Fibroblast of peridontal ligament (primary cell): ENCODE data around the gene ARHGDIG.
"Not testable (repeated sequence)": the region's sequence is repeated elsewhere in the genome, so short reads cannot be mapped to it uniquely, and the experiment has no call there.

Experiments used
- DNase-seq: peaks from one replicate; pipeline ENCODE4 v3.0.0-alpha.2; 2010; ENCODE audit errors: extremely low read depth

Gene ARHGDIG

GRCh38 chr16:280552-280951, at the start of gene ARHGDIG:
ARHGDIG (plus strand) TSS chr16:280591; CDS start chr16:280681, 90 bp downstream.
- DNase-seq: no peak

GRCh38 chr16:230949-231348, 49.4 kb upstream of the ARHGDIG start:
- no peak for DNase-seq

GRCh38 chr16:234468-235305, 45.7 kb upstream of the ARHGDIG start, which contains the start of gene FAM234A:
FAM234A (plus strand) TSS chr16:234821; CDS start chr16:254414, 19,593 bp downstream.
- peak; percentile 79 for DNase-seq

GRCh38 chr16:239948-240277, 40.5 kb upstream of the ARHGDIG start:
- DNase-seq: peak; percentile 5

- DNase-seq: no peak
Measured at GRCh38 chr16:240559-240958, 39.8 kb upstream of the ARHGDIG start.

DNA sequence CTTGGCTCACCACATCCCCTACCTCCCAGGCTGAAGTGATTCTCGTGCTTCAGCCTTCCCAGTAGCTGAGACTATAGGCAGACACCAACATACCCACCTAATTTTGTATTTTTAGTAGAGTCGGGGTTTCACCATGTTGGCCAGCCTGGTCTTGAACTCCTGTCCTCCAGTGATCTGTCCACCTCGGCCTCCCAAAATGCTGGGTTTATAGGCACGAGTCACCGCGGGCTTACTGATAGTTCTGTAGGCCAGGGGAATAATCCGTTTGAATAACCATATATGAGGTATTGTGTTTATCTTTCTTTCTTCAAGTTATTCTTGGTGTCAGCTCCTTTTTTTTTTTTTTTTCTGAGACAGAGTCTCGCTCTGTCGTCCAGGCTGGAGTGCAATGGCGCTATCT, 38.1 kb upstream of the ARHGDIG start:
- DNase-seq: no peak

- no peak for DNase-seq
Measured at GRCh38 chr16:243348-243747, 37.0 kb upstream of the ARHGDIG start.

DNA sequence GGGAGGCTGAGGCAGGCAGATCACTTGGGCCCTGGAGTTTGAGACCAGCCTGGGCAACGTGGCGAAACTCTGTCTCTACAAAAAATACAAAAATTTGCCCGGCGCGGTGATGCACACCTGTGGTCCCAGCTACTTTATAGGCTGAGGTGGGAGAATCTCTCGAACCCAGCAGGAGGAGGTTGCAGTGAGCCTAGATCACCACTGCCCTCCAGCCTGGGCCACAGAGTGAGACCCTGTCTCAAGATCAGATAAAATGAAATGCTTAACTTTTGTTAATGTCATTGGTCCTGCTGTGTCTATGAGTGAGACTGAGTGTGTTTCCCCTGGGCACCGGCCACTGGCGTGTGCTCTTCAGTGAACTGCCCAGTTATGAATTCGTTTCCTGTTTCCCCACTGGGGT, 35.3 kb upstream of the ARHGDIG start:
- no peak for DNase-seq

DNA sequence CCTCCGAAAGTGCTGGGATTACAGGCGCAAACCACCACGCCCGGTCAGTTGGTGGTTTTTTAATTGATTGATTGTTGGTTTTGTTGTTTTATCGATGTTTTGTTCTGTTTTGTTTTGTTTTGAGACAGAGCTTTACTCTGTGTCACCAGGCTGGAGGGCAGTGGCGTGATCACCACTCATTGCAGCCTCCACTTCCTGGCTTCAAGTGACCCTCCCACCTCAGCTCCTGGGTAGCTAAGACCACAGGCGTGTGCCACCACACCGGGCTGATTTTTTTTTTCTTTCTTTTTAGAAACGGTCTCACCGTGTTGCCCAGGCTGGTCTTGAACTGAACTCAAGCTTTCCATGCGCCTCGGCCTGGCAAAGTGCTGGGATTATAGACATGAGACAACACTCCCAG, 33.4 kb upstream of the ARHGDIG start:
- DNase-seq: no peak

GRCh38 chr16:249431-249830, 31.0 kb upstream of the ARHGDIG start:
- no peak for DNase-seq

DNA sequence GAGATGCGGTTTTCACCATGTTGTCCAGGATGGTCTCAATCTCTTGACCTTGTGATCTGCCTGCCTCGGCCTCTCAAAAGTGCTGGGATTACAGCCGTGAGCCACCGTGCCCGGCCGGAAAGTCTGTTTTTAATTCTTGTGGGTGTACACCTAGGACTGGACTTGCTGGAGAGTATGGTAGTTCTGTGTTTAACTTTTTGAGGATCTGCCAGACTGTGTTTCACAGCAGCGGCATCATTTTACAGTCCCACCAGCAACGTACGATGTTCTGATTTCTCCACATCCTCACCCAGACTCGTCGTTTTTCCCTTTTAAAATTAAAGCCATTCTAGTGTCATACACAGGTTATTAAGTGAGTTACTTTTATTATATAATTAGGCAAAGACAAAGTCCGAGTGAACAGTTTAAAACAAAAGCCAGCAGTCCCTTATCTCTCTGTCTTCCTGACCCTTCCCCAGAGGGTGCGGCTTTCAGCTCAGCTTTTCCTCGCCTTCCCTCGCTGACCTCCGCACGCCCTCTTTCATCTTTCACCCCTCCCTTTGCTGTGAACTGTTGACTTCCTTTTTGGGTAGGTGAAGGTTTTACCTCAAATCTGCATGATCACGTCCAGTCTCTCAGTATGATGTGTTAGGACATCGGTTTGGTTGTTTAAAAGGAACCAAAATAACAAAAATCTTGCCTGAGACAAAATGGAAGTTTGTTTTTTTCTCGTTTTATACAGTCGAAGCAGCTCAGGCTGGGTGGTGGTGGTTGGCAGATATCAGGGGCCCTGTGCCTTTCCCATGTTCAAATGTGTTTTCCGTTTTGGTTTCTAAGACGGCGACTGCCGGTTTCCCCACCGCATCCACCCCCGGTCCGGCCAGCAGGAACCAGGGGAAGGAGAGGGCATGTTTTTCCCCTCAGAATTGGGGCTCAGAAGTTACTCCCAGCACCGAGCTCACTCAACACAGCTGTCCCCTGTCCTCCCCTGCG, 27.7 kb upstream of the ARHGDIG start:
- no peak for DNase-seq

GRCh38 chr16:253833-254232, 26.6 kb upstream of the ARHGDIG start:
- DNase-seq: no peak

GRCh38 chr16:254461-254860, 25.9 kb upstream of the ARHGDIG start:
- DNase-seq: no peak

- no peak for DNase-seq
Measured at GRCh38 chr16:255183-255582, 25.2 kb upstream of the ARHGDIG start.

DNA sequence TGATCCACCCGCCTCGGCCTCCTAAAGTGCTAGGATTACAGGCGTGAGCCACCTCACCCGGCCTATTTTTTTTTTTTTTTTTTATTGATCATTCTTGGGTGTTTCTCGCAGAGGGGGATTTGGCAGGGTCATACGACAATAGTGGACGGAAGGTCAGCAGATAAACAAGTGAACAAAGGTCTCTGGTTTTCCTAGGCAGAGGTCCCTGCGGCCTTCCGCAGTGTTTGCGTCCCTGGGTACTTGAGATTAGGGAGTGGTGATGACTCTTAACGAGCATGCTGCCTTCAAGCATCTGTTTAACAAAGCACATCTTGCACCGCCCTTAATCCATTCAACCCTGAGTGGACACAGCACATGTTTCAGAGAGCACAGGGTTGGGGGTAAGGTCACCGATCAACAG, 22.3 kb upstream of the ARHGDIG start:
- not testable (repeated sequence) for DNase-seq

- no peak for DNase-seq
Measured at GRCh38 chr16:259226-259625, 21.2 kb upstream of the ARHGDIG start.

- DNase-seq: no peak
Measured at GRCh38 chr16:259814-260253, 20.6 kb upstream of the ARHGDIG start.

- DNase-seq: no peak
Measured at GRCh38 chr16:260326-260725, 20.1 kb upstream of the ARHGDIG start.

- no peak for DNase-seq
Measured at GRCh38 chr16:261031-261691, 19.2 kb upstream of the ARHGDIG start.

GRCh38 chr16:262121-262745, 18.2 kb upstream of the ARHGDIG start:
- no peak for DNase-seq

GRCh38 chr16:263182-263774, 17.1 kb upstream of the ARHGDIG start:
- no peak for DNase-seq
